CD14-positive monocyte (primary cell): ENCODE measurements around the gene SMU1. TPM values are rescaled to one million over a fixed set of nuclear protein-coding genes. Genes with fewer than 3 reads are reported as not detected.
A peak's percentile ranks its signal among the peaks of the same experiment; 100 is the strongest.

Experiments
- DNase-seq, 3 donors: peaks; one replicate each; pipeline ENCODE4 v3.0.0-alpha.2; 2011 to 2022
- H2AFZ ChIP-seq: 2 replicates; pipeline ENCODE4 v1.6.0; 2012; ENCODE audit warnings: mild to moderate bottlenecking, low read depth, low read length, inconsistent platforms; ENCODE audit not compliant: insufficient read depth, poor library complexity, severe bottlenecking
- H3K27ac ChIP-seq, 2 donors: 1 replicate in 1 of 2; 2 replicates in 1 of 2; pipeline ENCODE4 v1.5.1; 2012 to 2013; ENCODE audit warnings: low read length in 2 of 2, control low read depth in 1 of 2, inconsistent platforms in 1 of 2, low read depth in 1 of 2, mild to moderate bottlenecking in 1 of 2
- H3K27me3 ChIP-seq, 2 donors: one replicate each; pipeline versions ENCODE4 v1.6.0 to v1.6.1; 2011 to 2013; ENCODE audit warnings: low read length in 2 of 2; ENCODE audit not compliant: control insufficient read depth in 2 of 2, insufficient read depth in 2 of 2
- H3K36me3 ChIP-seq, 2 donors: replicated peaks in 1 of 2; 1 replicate in 1 of 2; 2 replicates in 1 of 2; pipeline versions ENCODE4 v1.5.1 to v1.6.1; 2012 to 2013; ENCODE audit warnings: low read length in 2 of 2, control low read depth in 1 of 2, inconsistent platforms in 1 of 2, mild to moderate bottlenecking in 1 of 2; ENCODE audit not compliant: insufficient read depth in 2 of 2, control insufficient read depth in 1 of 2
- H3K4me1 ChIP-seq, 2 donors: 1 replicate in 1 of 2; 2 replicates in 1 of 2; pipeline versions ENCODE4 v1.5.1 to v1.6.1; 2012 to 2013; ENCODE audit warnings: low read length in 2 of 2, control low read depth in 1 of 2, inconsistent platforms in 1 of 2, mild to moderate bottlenecking in 1 of 2, moderate library complexity in 1 of 2; ENCODE audit not compliant: insufficient read depth in 2 of 2, control insufficient read depth in 1 of 2
- H3K4me2 ChIP-seq: replicated peaks from 2 replicates; pipeline ENCODE3; 2012; ENCODE audit warnings: low read length, moderate library complexity, mild to moderate bottlenecking; ENCODE audit not compliant: poor library complexity, severe bottlenecking; ENCODE audit errors: extremely low read depth
- H3K4me3 ChIP-seq, 3 experiments: fragments of 200-600 bp in 1 of 3; sonication (generic) in 1 of 3; replicated peaks in 1 of 3; 1 replicate in 2 of 3; 2 replicates in 1 of 3; pipeline ENCODE4 v1.5.1; 2011 to 2013; ENCODE audit warnings: low read length in 3 of 3, mild to moderate bottlenecking in 3 of 3, control low read depth in 2 of 3, low read depth in 2 of 3, inconsistent platforms in 1 of 3, moderate library complexity in 1 of 3
- H3K79me2 ChIP-seq: 2 replicates; pipeline ENCODE4 v1.6.0; 2012; ENCODE audit warnings: mild to moderate bottlenecking, control low read depth, inconsistent platforms, low read length, moderate library complexity; ENCODE audit not compliant: insufficient read depth
- H3K9ac ChIP-seq: 2 replicates; pipeline ENCODE4 v1.6.0; 2017; ENCODE audit warnings: low read length, mild to moderate bottlenecking; ENCODE audit not compliant: insufficient read depth, poor library complexity, severe bottlenecking
- H3K9me3 ChIP-seq, 2 donors: replicated peaks in 1 of 2; 1 replicate in 1 of 2; 2 replicates in 1 of 2; pipeline versions ENCODE4 v1.5.1 to v1.6.1; 2012 to 2013; ENCODE audit warnings: low read length in 2 of 2, control low read depth in 1 of 2; ENCODE audit not compliant: control insufficient read depth in 1 of 2, insufficient read depth in 1 of 2
- H4K20me1 ChIP-seq: 2 replicates; pipeline ENCODE4 v1.6.0; 2012; ENCODE audit warnings: mild to moderate bottlenecking, low read length, control low read depth, moderate library complexity; ENCODE audit not compliant: insufficient read depth
- H3K27ac Mint-ChIP-seq, 7 donors: one replicate each; pipeline ENCODE4 v1.8.0; 2020; ENCODE audit warnings: mild to moderate bottlenecking in 7 of 7, mixed read lengths in 7 of 7, moderate library complexity in 6 of 7, inconsistent platforms in 2 of 7
- H3K27me3 Mint-ChIP-seq, 3 donors: one replicate each; pipeline ENCODE4 v1.8.0; 2021 to 2022; ENCODE audit warnings: low read depth in 3 of 3, mild to moderate bottlenecking in 3 of 3, mixed read lengths in 3 of 3, moderate library complexity in 3 of 3, inconsistent platforms in 1 of 3
- H3K36me3 Mint-ChIP-seq, 2 donors: one replicate each; pipeline ENCODE4 v1.8.0; 2020; ENCODE audit warnings: mixed read lengths in 2 of 2, inconsistent platforms in 1 of 2, mild to moderate bottlenecking in 1 of 2
- H3K4me1 Mint-ChIP-seq: one replicate; pipeline ENCODE4 v1.8.0; 2020; ENCODE audit warnings: mild to moderate bottlenecking, mixed read lengths
- H3K4me3 Mint-ChIP-seq, 2 donors: one replicate each; pipeline ENCODE4 v1.8.0; 2020; ENCODE audit warnings: mild to moderate bottlenecking in 2 of 2, mixed read lengths in 2 of 2, moderate library complexity in 1 of 2
- H3K9me3 Mint-ChIP-seq, 7 donors: one replicate each; pipeline ENCODE4 v1.8.0; 2020 to 2022; ENCODE audit warnings: mixed read lengths in 7 of 7, mild to moderate bottlenecking in 6 of 7, moderate library complexity in 6 of 7, inconsistent platforms in 2 of 7
- WGBS: methylation state at CpG from one replicate; pipeline ENCODE4 v1.1.5; 2013; ENCODE audit warnings: missing lambda C conversion rate; ENCODE audit not compliant: insufficient coverage; 5-methylcytosine and 5-hydroxymethylcytosine counted together
- intact Hi-C, 2 donors: fragments of 100-400 bp; cut with micrococcal nuclease; formaldehyde crosslinking; loops; one replicate each; pipeline versions ENCODE4 v1.15.0 to v1.15.1; 2023
- polyA plus RNA-seq, 3 donors: library from polyadenylated mRNA; depleted of rRNA in 1 of 3; unstranded in 2 of 3; stranded (reverse) in 1 of 3; fragments of 300-500 nt in 2 of 3; fragments of >200 nt in 1 of 3; fragmentation: Illumina TruSeq in 2 of 3; gene quantifications; 1 replicate in 2 of 3; 2 replicates in 1 of 3; pipeline ENCODE4 v1.2.3, GENCODE V29; 2012 to 2021
- TF ChIP-seq, protein P1 (sequence below): fragments of 200-600 bp; IDR thresholded peaks from one replicate; pipeline ENCODE4 v1.8.0; 2022; ENCODE audit warnings: antibody characterized with exemption, mild to moderate bottlenecking

SMU1 gene
- polyA plus RNA-seq, 3 donors, result 8.0 to 21.7 (median 19.3) TPM

DNA sequence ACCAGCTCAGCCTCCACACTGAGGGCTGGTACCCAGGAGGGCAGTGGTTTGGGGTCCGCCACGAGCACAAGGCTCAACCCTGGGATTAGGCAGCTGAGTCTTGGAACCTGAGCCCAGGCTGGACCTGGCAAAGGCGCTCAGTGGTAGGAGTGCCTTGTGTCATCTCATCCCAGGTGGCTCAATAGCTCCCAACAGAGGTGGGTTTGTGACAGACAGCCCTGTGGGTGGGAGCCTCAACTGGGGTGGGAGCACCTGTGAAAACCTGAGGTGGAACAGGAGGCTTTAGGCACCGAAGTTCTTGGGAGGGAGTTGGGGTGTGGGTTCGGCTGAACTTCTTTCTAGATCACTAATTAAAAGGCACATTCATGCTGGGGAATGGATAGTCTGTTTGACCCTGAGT is 35.2 kb upstream of the SMU1 start:
- H3K4me1 Mint-ChIP-seq, result peaks cover 3% of the 10 kb centered on the region

DNA sequence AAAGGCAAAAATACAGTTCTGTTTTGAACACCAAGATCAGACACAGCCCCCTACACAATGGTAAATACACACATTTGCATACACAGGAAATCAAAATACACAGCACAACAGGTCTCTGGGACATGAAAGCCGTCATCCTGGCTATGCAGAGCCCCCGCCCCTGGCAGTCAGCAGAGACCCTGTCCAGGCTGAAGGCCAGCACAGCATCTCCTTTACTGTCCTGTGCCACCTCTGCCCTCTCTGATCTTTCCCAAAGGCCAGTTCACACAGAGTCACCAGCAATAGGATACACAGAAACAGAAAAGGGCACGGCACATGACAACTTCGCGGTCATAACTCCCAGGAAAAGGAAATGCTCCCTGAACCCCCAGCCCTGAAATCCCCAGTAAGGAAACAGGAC is 34.2 kb upstream of the SMU1 start:
- Histone ChIP-seq H3K4me1 (no peaks in the 10 kb centered on the region), H3K36me3 (peaks cover 42 to 69% of the 10 kb centered on the region in 2 donors), H3K27ac (no peak overlapping the region), H3K9me3 (no peaks in the 10 kb centered on the region), H3K4me3 (no peak overlapping the region), H2AFZ (no peak overlapping the region), H3K4me2 (no peak overlapping the region), H3K79me2 (peaks cover 4% of the 10 kb centered on the region), H3K27me3 (no peaks in the 10 kb centered on the region), H4K20me1 (peaks cover 67% of the 10 kb centered on the region), H3K9ac (no peak overlapping the region)
- H3K4me3 Mint-ChIP-seq, result no peak overlapping the region
- peaks cover 1 to 4% (median 2%) of the 10 kb centered on the region in 3 donors for H3K27me3 Mint-ChIP-seq
- intact Hi-C loops, result no loop called here
- H3K27ac Mint-ChIP-seq, result peak overlapping the region in 2 of 7 donors; percentile 18 to 32
- no peak for DNase-seq
- peaks cover 5% of the 10 kb centered on the region for H3K4me1 Mint-ChIP-seq
- WGBS, result 97% methylated on average over 5 of the region's 5 CpGs
- TF ChIP-seq, protein P1, sequence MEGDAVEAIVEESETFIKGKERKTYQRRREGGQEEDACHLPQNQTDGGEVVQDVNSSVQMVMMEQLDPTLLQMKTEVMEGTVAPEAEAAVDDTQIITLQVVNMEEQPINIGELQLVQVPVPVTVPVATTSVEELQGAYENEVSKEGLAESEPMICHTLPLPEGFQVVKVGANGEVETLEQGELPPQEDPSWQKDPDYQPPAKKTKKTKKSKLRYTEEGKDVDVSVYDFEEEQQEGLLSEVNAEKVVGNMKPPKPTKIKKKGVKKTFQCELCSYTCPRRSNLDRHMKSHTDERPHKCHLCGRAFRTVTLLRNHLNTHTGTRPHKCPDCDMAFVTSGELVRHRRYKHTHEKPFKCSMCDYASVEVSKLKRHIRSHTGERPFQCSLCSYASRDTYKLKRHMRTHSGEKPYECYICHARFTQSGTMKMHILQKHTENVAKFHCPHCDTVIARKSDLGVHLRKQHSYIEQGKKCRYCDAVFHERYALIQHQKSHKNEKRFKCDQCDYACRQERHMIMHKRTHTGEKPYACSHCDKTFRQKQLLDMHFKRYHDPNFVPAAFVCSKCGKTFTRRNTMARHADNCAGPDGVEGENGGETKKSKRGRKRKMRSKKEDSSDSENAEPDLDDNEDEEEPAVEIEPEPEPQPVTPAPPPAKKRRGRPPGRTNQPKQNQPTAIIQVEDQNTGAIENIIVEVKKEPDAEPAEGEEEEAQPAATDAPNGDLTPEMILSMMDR, result no peak
- H3K9me3 Mint-ChIP-seq, result no peaks in the 10 kb centered on the region
- H3K36me3 Mint-ChIP-seq, result peaks cover 64 to 65% of the 10 kb centered on the region in 2 donors

More for the DNA sequence above, 35.2 kb upstream of the SMU1 start:
- H3K27ac Mint-ChIP-seq, result peak overlapping the region in 4 of 7 donors; percentile 35 to 41 (median 38)
- Histone ChIP-seq H3K27me3 (no peaks in the 10 kb centered on the region), H3K27ac (no peak overlapping the region), H4K20me1 (peaks cover 74% of the 10 kb centered on the region), H3K4me3 (no peak overlapping the region), H2AFZ (no peak overlapping the region), H3K79me2 (peaks cover 4% of the 10 kb centered on the region), H3K36me3 (peaks cover 45 to 75% of the 10 kb centered on the region in 2 donors), H3K4me1 (no peaks in the 10 kb centered on the region), H3K9ac (no peak overlapping the region), H3K9me3 (no peaks in the 10 kb centered on the region), H3K4me2 (no peak overlapping the region)
- peaks cover 67 to 72% of the 10 kb centered on the region in 2 donors for H3K36me3 Mint-ChIP-seq
- H3K4me3 Mint-ChIP-seq, result no peak overlapping the region
- H3K27me3 Mint-ChIP-seq, result peaks cover 1 to 4% (median 2%) of the 10 kb centered on the region in 3 donors
- TF ChIP-seq, protein P1, result no peak
- intact Hi-C loops, result no loop called here
- H3K9me3 Mint-ChIP-seq, result no peaks in the 10 kb centered on the region
- DNase-seq, result no peak
- WGBS, result 97% methylated on average over 3 of the region's 5 CpGs
